Activated T-cell treated with anti-CD3 and anti-CD28 coated beads for 1 hour (primary cell): ENCODE results near the gene CREB3.

Experiments used
- DNase-seq: peaks from one replicate; pipeline ENCODE4 v3.0.0-alpha.2; 2020; ENCODE audit warnings: low read depth

Gene CREB3

DNA sequence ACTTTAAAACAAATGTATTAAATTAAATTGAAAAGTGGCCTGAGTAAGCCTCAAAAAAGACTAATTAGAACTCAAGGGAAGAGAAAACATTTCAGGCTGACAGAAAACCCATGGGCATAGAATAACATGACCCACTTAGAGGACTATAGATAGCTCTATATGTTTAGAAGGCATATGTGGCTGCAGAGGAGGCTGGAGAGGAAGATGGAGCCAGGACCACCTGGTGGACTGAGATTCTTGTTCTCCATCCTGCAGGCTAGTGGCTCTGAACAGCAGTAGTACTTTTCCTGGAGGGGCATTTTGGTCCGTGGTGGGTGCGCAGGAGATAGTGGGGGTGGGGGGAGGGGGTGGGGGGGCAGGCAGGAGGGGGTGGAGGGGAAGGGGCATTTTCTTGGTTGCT, 48.6 kb downstream of the CREB3 start:
- DNase-seq = no peak

DNA sequence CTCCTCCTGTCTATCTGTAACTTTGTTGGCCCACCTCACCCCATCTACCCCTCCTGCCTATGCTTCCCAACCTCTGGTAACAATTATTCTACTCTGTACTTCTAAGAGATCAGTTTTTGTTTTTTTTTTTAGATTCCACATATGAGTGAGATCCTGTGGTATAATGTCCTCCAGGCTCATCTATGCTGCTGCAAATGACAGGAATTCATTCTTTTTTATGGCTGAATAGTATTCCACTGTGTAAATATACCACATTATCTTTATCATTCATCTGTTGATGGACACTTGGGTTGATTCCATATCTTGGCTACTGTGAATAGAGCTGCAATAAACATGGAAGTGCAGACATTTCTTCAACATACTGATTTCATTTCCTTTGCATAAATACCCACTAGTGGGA, 51.0 kb downstream of the CREB3 start:
- DNase-seq = no peak
